ENCODE measurements around the gene NAGK. TPM values are rescaled to one million over a fixed set of nuclear protein-coding genes. Genes with fewer than 3 reads are reported as not detected.
"Not testable (repeated sequence)": the region's sequence is repeated elsewhere in the genome, so short reads cannot be mapped to it uniquely, and the experiment has no call there.

NAGK gene
- total and polyA plus RNA-seq, 2 of the 8 experiments (the other 6 are each of a cell fraction or from before 2014, with no cell fraction given), result 57.9 to 59.9 TPM

GRCh38 chr2:71091808-71092207, 23.4 kb downstream of the NAGK start:
- H2BK12ac ChIP-seq (ENCODE audit: low read depth, low read length); H4K5ac ChIP-seq (ENCODE audit: insufficient read length, low read depth, low read length); H3K4me2 ChIP-seq (ENCODE audit: insufficient read depth in 1 of 2, low read depth in 2 of 2, low read length in 2 of 2); H2AK5ac ChIP-seq (ENCODE audit: low read depth, low read length); H3K36me3 ChIP-seq (ENCODE audit: control insufficient read depth in 2 of 4, insufficient read depth in 4 of 4, low read length in 3 of 4); H3K27me3 ChIP-seq (replicated peaks in 1 of 4; ENCODE audit: control insufficient read depth in 3 of 4, extremely low read depth in 1 of 4, insufficient read depth in 3 of 4, low read length in 3 of 4); H4K20me1 ChIP-seq (replicated peaks in 1 of 2; ENCODE audit: control insufficient read depth in 1 of 2, insufficient read depth in 2 of 2, low read length in 2 of 2); H3K27ac ChIP-seq (ENCODE audit: low read depth, low read length); H3K14ac ChIP-seq (ENCODE audit: insufficient read length); H3K4me3 ChIP-seq (ENCODE audit: extremely low read depth in 1 of 4, insufficient read depth in 2 of 4, low read depth in 3 of 4, low read length in 4 of 4); H2BK20ac ChIP-seq (ENCODE audit: low read length); H3K79me2 ChIP-seq (ENCODE audit: control insufficient read depth in 1 of 2, insufficient read depth in 2 of 2, low read length in 2 of 2); H3K23me2 ChIP-seq (ENCODE audit: low read depth, low read length); FAIRE-seq; H3K4me1 ChIP-seq (replicated peaks in 1 of 4; ENCODE audit: control insufficient read depth in 3 of 4, insufficient read depth in 4 of 4, low read length in 3 of 4); H2BK15ac ChIP-seq (ENCODE audit: low read length); H3K9me3 ChIP-seq (ENCODE audit: insufficient read depth in 2 of 2, low read depth in 1 of 2, low read length in 1 of 2); H3K18ac ChIP-seq (ENCODE audit: extremely low read depth, low read length); H3K9ac ChIP-seq (replicated peaks in 1 of 4; ENCODE audit: extremely low read depth in 1 of 4, low read depth in 3 of 4, low read length in 3 of 4); H2AFZ ChIP-seq (ENCODE audit: low read length); H3K23ac ChIP-seq (ENCODE audit: insufficient read length); H3K56ac ChIP-seq (replicated peaks; ENCODE audit: insufficient read length, low read depth, low read length); H2BK5ac ChIP-seq (ENCODE audit: low read depth, low read length); H4K8ac ChIP-seq (ENCODE audit: extremely low read depth, insufficient read depth, low read length); DNase-seq (ENCODE audit: low read depth in 1 of 2, low spot score in 2 of 2); H2BK120ac ChIP-seq (replicated peaks; ENCODE audit: low read depth, low read length); H4K91ac ChIP-seq (replicated peaks; ENCODE audit: insufficient read length, low read length); H3K79me1 ChIP-seq (ENCODE audit: low read depth, low read length); H3K4ac ChIP-seq (replicated peaks; ENCODE audit: insufficient read length, low read depth, low read length): not testable (repeated sequence)
- ChIA-PET CTCF (ENCODE audit: partially characterized antibody) (interaction anchor here (0.6 to 2.1 kb wide), 6 partner anchors 9 to 1110 kb away, joined by 3 to 29 read pairs (median 4); no protein-coding TSS in a partner anchor), POLR2A (ENCODE audit: partially characterized antibody) (interaction anchor here (0.8 to 2.5 kb wide), 5 partner anchors 9 to 240 kb away, joined by 3 to 10 read pairs (median 3); partner anchors contain the start of genes NAGK and ZNF638)
- WGBS, 2 experiments (ENCODE audit: extremely low coverage in 1 of 2, insufficient coverage in 1 of 2, insufficient read length in 1 of 2, insufficient replicate concordance in 2 of 2, low coverage in 1 of 2, low lambda C conversion rate in 2 of 2, missing lambda C conversion rate in 1 of 2), result 95% methylated on average over 9 of the region's 9 CpGs; no CpG with 5 or more reads in 1 of the 2 experiments

Measured in H1 (cell line).